Suprapubic skin (tissue), 4 donors: ENCODE results near the gene PTGES.

Experiments used
- CTCF ChIP-seq, 2 donors: fragments of 200-600 bp in 1 of 2; fragments of 450-650 bp in 1 of 2; sonication (generic) in 1 of 2; IDR thresholded peaks; one replicate each; pipeline ENCODE4 v1.5.1; 2016 to 2019; ENCODE audit warnings: antibody characterized with exemption in 2 of 2, mild to moderate bottlenecking in 1 of 2, moderate library complexity in 1 of 2
- EP300 ChIP-seq: sonication (generic); formaldehyde crosslinking; IDR thresholded peaks from one replicate; pipeline ENCODE4 v1.6.1; 2017; ENCODE audit warnings: antibody characterized with exemption
- POLR2A ChIP-seq, 2 donors: fragments of 450-650 bp; IDR thresholded peaks; one replicate each; pipeline ENCODE4 v1.6.1; 2017; ENCODE audit warnings: antibody characterized with exemption in 2 of 2, mild to moderate bottlenecking in 2 of 2, moderate library complexity in 2 of 2
- POLR2AphosphoS5 ChIP-seq, 3 donors: sonication (generic); formaldehyde crosslinking; IDR thresholded peaks; one replicate each; pipeline ENCODE4 v1.6.1; 2017; ENCODE audit warnings: antibody characterized with exemption in 3 of 3

- no peak for TF ChIP-seq POLR2A (IDR thresholded peaks at IDR 0.05)
- no peak for TF ChIP-seq CTCF (IDR thresholded peaks at IDR 0.05)
- TF ChIP-seq POLR2AphosphoS5 (IDR thresholded peaks at IDR 0.05), result no peak
- no peak for TF ChIP-seq EP300
Measured at GRCh38 chr9:129801504-129801903, 48.7 kb upstream of the PTGES start.
